H1 (cell line): ENCODE results near the gene LRRIQ3. TPM values are rescaled to one million over a fixed set of nuclear protein-coding genes. Genes with fewer than 3 reads are reported as not detected.

Experiments
- CTCF ChIA-PET: fragments of 300-600 bp; sonication (Branson Sonifier 250); formaldehyde crosslinking; loops from one replicate; lab custom pipeline; 2021; ENCODE audit not compliant: partially characterized antibody; lab: Charles Lee
- POLR2A ChIA-PET: fragments of 300-600 bp; sonication (Branson Sonifier 250); formaldehyde crosslinking; loops from one replicate; lab custom pipeline; 2021; ENCODE audit warnings: inconsistent platforms; ENCODE audit not compliant: partially characterized antibody; lab: Charles Lee
- DNase-seq, 2 experiments: peaks; one replicate each; pipeline versions ENCODE4 v3.0.0 to v3.0.0-alpha.2; 2010 to 2022; ENCODE audit warnings: low spot score in 2 of 2, low read depth in 1 of 2, mixed read lengths in 1 of 2
- FAIRE-seq: peaks from 2 replicates; lab custom pipeline; 2011; peaks lifted over from hg19 to GRCh38; lab: Jason Lieb, UNC
- H2AFZ ChIP-seq: 2 replicates; pipeline ENCODE4 v1.8.1; 2012; ENCODE audit warnings: low read length, inconsistent platforms
- H2AK5ac ChIP-seq: 2 replicates; pipeline ENCODE4 v1.6.1; 2013; ENCODE audit warnings: low read depth, low read length
- H2BK120ac ChIP-seq: replicated peaks from 2 replicates; pipeline ENCODE3; 2013; ENCODE audit warnings: low read depth, low read length, inconsistent platforms
- H2BK12ac ChIP-seq: 2 replicates; pipeline ENCODE4 v1.6.1; 2013; ENCODE audit warnings: low read depth, low read length
- H2BK15ac ChIP-seq: 2 replicates; pipeline ENCODE4 v1.6.1; 2013; ENCODE audit warnings: low read length
- H2BK20ac ChIP-seq: 2 replicates; pipeline ENCODE4 v1.6.1; 2013; ENCODE audit warnings: low read length
- H2BK5ac ChIP-seq: 2 replicates; pipeline ENCODE4 v1.6.1; 2013; ENCODE audit warnings: low read depth, low read length
- H3K14ac ChIP-seq: 2 replicates; pipeline ENCODE4 v1.6.1; 2013; ENCODE audit warnings: inconsistent platforms; ENCODE audit not compliant: insufficient read length
- H3K18ac ChIP-seq: 2 replicates; pipeline ENCODE4 v1.6.1; 2013; ENCODE audit warnings: low read length; ENCODE audit errors: extremely low read depth
- H3K23ac ChIP-seq: 2 replicates; pipeline ENCODE4 v1.6.1; 2013; ENCODE audit warnings: inconsistent platforms; ENCODE audit not compliant: insufficient read length
- H3K23me2 ChIP-seq: 2 replicates; pipeline ENCODE4 v1.6.1; 2013; ENCODE audit warnings: low read depth, low read length
- H3K27ac ChIP-seq: 2 replicates; pipeline ENCODE4 v1.6.1; 2011; ENCODE audit warnings: low read depth, low read length, inconsistent platforms
- H3K27me3 ChIP-seq, 4 experiments: replicated peaks in 1 of 4; 1 replicate in 1 of 4; 2 replicates in 3 of 4; pipeline versions ENCODE4 v1.6.1 to v1.8.1; 2011 to 2013; ENCODE audit warnings: low read length in 3 of 4, mild to moderate bottlenecking in 3 of 4, inconsistent platforms in 2 of 4, mixed read lengths in 2 of 4, moderate library complexity in 1 of 4; ENCODE audit not compliant: control insufficient read depth in 3 of 4, insufficient read depth in 3 of 4; ENCODE audit errors: extremely low read depth in 1 of 4
- H3K36me3 ChIP-seq, 4 experiments: 2 replicates each; pipeline versions ENCODE4 v1.6.1 to v1.8.1; 2011 to 2013; ENCODE audit warnings: mild to moderate bottlenecking in 4 of 4, low read length in 3 of 4, moderate library complexity in 2 of 4, control low read depth in 1 of 4, inconsistent platforms in 1 of 4; ENCODE audit not compliant: insufficient read depth in 4 of 4, control insufficient read depth in 2 of 4
- H3K4ac ChIP-seq: replicated peaks from 2 replicates; pipeline ENCODE3; 2013; ENCODE audit warnings: low read length, low read depth, mixed read lengths, inconsistent platforms; ENCODE audit not compliant: insufficient read length
- H3K4me1 ChIP-seq, 4 experiments: replicated peaks in 1 of 4; 1 replicate in 1 of 4; 2 replicates in 3 of 4; pipeline versions ENCODE4 v1.6.1 to v1.8.1; 2011 to 2013; ENCODE audit warnings: low read length in 3 of 4, inconsistent platforms in 2 of 4, mixed read lengths in 1 of 4; ENCODE audit not compliant: insufficient read depth in 4 of 4, control insufficient read depth in 3 of 4
- H3K4me2 ChIP-seq, 2 experiments: 2 replicates each; pipeline versions ENCODE4 v1.6.1 to v1.8.1; 2011 to 2013; ENCODE audit warnings: low read depth in 2 of 2, low read length in 2 of 2, control low read depth in 1 of 2, inconsistent platforms in 1 of 2, mild to moderate bottlenecking in 1 of 2; ENCODE audit not compliant: insufficient read depth in 1 of 2
- H3K4me3 ChIP-seq, 4 experiments: fragments of 200-600, 300-600 bp in 1 of 4; sonication (generic), shearing (Covaris generic), sonication (Bioruptor Twin) in 1 of 4; 2 replicates each; pipeline versions ENCODE4 v1.5.1 to v1.8.1; 2011 to 2016; ENCODE audit warnings: low read length in 4 of 4, low read depth in 3 of 4, control low read depth in 2 of 4, inconsistent platforms in 2 of 4, mild to moderate bottlenecking in 2 of 4, mixed read lengths in 1 of 4, moderate library complexity in 1 of 4; ENCODE audit not compliant: insufficient read depth in 2 of 4; ENCODE audit errors: extremely low read depth in 1 of 4
- H3K56ac ChIP-seq: replicated peaks from 2 replicates; pipeline ENCODE3; 2013; ENCODE audit warnings: low read depth, mild to moderate bottlenecking, mixed read lengths, low read length, inconsistent platforms; ENCODE audit not compliant: insufficient read length
- H3K79me1 ChIP-seq: 2 replicates; pipeline ENCODE4 v1.6.1; 2013; ENCODE audit warnings: low read depth, low read length, control low read depth
- H3K79me2 ChIP-seq, 2 experiments: 2 replicates each; pipeline versions ENCODE4 v1.6.1 to v1.8.1; 2012 to 2013; ENCODE audit warnings: low read length in 2 of 2, mild to moderate bottlenecking in 2 of 2, inconsistent platforms in 1 of 2; ENCODE audit not compliant: insufficient read depth in 2 of 2, control insufficient read depth in 1 of 2
- H3K9ac ChIP-seq, 4 experiments: replicated peaks in 1 of 4; 1 replicate in 1 of 4; 2 replicates in 3 of 4; pipeline versions ENCODE4 v1.6.1 to v1.8.1; 2011 to 2013; ENCODE audit warnings: low read depth in 3 of 4, low read length in 3 of 4, control low read depth in 2 of 4, mild to moderate bottlenecking in 2 of 4, moderate library complexity in 2 of 4, inconsistent platforms in 1 of 4; ENCODE audit errors: extremely low read depth in 1 of 4
- H3K9me3 ChIP-seq, 2 experiments: 2 replicates each; pipeline versions ENCODE4 v1.6.1 to v1.8.1; 2012 to 2013; ENCODE audit warnings: mild to moderate bottlenecking in 2 of 2, moderate library complexity in 2 of 2, control low read depth in 1 of 2, inconsistent platforms in 1 of 2, low read depth in 1 of 2, low read length in 1 of 2, mixed read lengths in 1 of 2; ENCODE audit not compliant: insufficient read depth in 2 of 2
- H4K20me1 ChIP-seq, 2 experiments: replicated peaks in 1 of 2; 2 replicates each; pipeline versions ENCODE3 to v1.8.1; 2011 to 2013; ENCODE audit warnings: inconsistent platforms in 2 of 2, low read length in 2 of 2, mild to moderate bottlenecking in 1 of 2; ENCODE audit not compliant: insufficient read depth in 2 of 2, control insufficient read depth in 1 of 2
- H4K5ac ChIP-seq: 2 replicates; pipeline ENCODE4 v1.6.1; 2013; ENCODE audit warnings: low read length, low read depth, mixed read lengths, inconsistent platforms; ENCODE audit not compliant: insufficient read length
- H4K8ac ChIP-seq: 2 replicates; pipeline ENCODE4 v1.8.0; 2013; ENCODE audit warnings: mild to moderate bottlenecking, moderate library complexity, low read length, inconsistent platforms; ENCODE audit not compliant: insufficient read depth; ENCODE audit errors: extremely low read depth
- H4K91ac ChIP-seq: replicated peaks from 2 replicates; pipeline ENCODE3; 2013; ENCODE audit warnings: low read length, mixed read lengths, inconsistent platforms; ENCODE audit not compliant: insufficient read length
- ATF3 ChIP-seq: IDR thresholded peaks from 2 replicates; pipeline ENCODE4 v1.6.1; 2011; ENCODE audit warnings: low read depth, mild to moderate bottlenecking, low read length; ENCODE audit not compliant: insufficient read depth
- CREB1 ChIP-seq: IDR thresholded peaks from 2 replicates; pipeline ENCODE4 v1.6.1; 2012; ENCODE audit warnings: inconsistent platforms
- EZH2 ChIP-seq: fragments of 200-600 bp; sonication (generic); IDR thresholded peaks from 2 replicates; pipeline ENCODE4 v1.7.1; 2012; ENCODE audit warnings: low read depth, mild to moderate bottlenecking, moderate library complexity, low read length, inconsistent platforms; ENCODE audit not compliant: severe bottlenecking
- GABPA ChIP-seq: IDR thresholded peaks from 2 replicates; pipeline ENCODE4 v1.6.1; 2011; ENCODE audit warnings: mild to moderate bottlenecking, low read length, moderate library complexity, borderline replicate concordance; ENCODE audit not compliant: insufficient read depth
- POLR2AphosphoS5 ChIP-seq: IDR thresholded peaks from 2 replicates; pipeline ENCODE4 v1.6.1; 2011; ENCODE audit warnings: low read depth, low read length
- RXRA ChIP-seq: IDR thresholded peaks from 2 replicates; pipeline ENCODE4 v1.6.1; 2011; ENCODE audit warnings: low read depth, mild to moderate bottlenecking, low read length, moderate library complexity; ENCODE audit not compliant: insufficient read depth
- SIRT6 ChIP-seq: IDR thresholded peaks from one replicate; pipeline ENCODE4 v1.7.1; 2012; ENCODE audit warnings: low read length, inconsistent platforms
- SIX5 ChIP-seq: IDR thresholded peaks from 2 replicates; pipeline ENCODE4 v1.6.1; 2011; ENCODE audit warnings: mild to moderate bottlenecking, low read depth, low read length
- SP2 ChIP-seq: IDR thresholded peaks from 2 replicates; pipeline ENCODE4 v1.6.1; 2012; ENCODE audit warnings: mild to moderate bottlenecking, low read length, inconsistent platforms
- SRF ChIP-seq: IDR thresholded peaks from 2 replicates; pipeline ENCODE4 v1.6.1; 2011; ENCODE audit warnings: mild to moderate bottlenecking, low read depth, low read length, moderate library complexity
- YY1 ChIP-seq: IDR thresholded peaks from 2 replicates; pipeline ENCODE4 v1.6.1; 2011; ENCODE audit warnings: low read depth, mild to moderate bottlenecking, low read length
- WGBS, 2 experiments: shearing (Covaris generic) in 1 of 2; methylation state at CpG; one replicate each; pipeline versions ENCODE4 v1.1.6 to v1.1.7; 2013 to 2015; ENCODE audit warnings: low lambda C conversion rate in 2 of 2, mixed read lengths in 2 of 2, inconsistent platforms in 1 of 2, low coverage in 1 of 2, missing lambda C conversion rate in 1 of 2; ENCODE audit not compliant: insufficient replicate concordance in 2 of 2, insufficient coverage in 1 of 2, insufficient read length in 1 of 2; ENCODE audit errors: extremely low coverage in 1 of 2, missing lambda C conversion rate in 1 of 2; 5-methylcytosine and 5-hydroxymethylcytosine counted together
- polyA plus RNA-seq, 7 experiments: library from polyadenylated mRNA; depleted of rRNA in 3 of 7; stranded (reverse) in 5 of 7; unstranded in 2 of 7; fragments of >200 nt in 5 of 7; fragments of 200-250 nt in 2 of 7; gene quantifications; 1 replicate in 5 of 7; 2 replicates in 1 of 7; 4 replicates in 1 of 7; pipeline versions ENCODE4 v1.2.1 to v1.2.3, GENCODE V29; 2011 to 2013; ENCODE audit warnings: missing spikeins in 2 of 7, mixed read lengths in 2 of 7
- total RNA-seq: library from RNA; stranded (reverse); fragmentation: NEBNext Ultra II Directional; extraction: Animal tissue kit (Norgen Biotek cat#: 25700); gene quantifications from 2 replicates; pipeline ENCODE4 v1.2.1, GENCODE V29; 2021
- TF ChIP-seq, protein P1 (sequence below): IDR thresholded peaks from 2 replicates; pipeline ENCODE4 v1.6.1; 2012; ENCODE audit warnings: inconsistent platforms
- TF ChIP-seq, protein P2 (sequence below): IDR thresholded peaks from 2 replicates; pipeline ENCODE4 v1.6.1; 2012; ENCODE audit warnings: low read length, inconsistent platforms

The LRRIQ3 gene
- total and polyA plus RNA-seq, 2 of the 8 experiments (the other 6 are each of a cell fraction or from before 2014, with no cell fraction given): 0.08 to 0.19 TPM

- Histone ChIP-seq H2BK15ac (no peak overlapping the region), H2AFZ (no peak overlapping the region), H4K5ac (no peak overlapping the region), H3K4me1 (no peaks in the 10 kb centered on the region), H3K9ac (no peak overlapping the region), H3K27me3 (no peaks in the 10 kb centered on the region), H3K79me2 (no peaks in the 10 kb centered on the region), H4K91ac (no peak overlapping the region), H3K27ac (no peak overlapping the region), H2BK120ac (no peak overlapping the region), H3K18ac (no peak overlapping the region), H2BK5ac (no peak overlapping the region), H2BK12ac (no peak overlapping the region), H3K79me1 (no peaks in the 10 kb centered on the region), H3K4ac (no peak overlapping the region), H3K14ac (no peak overlapping the region), H3K4me2 (no peak overlapping the region), H2AK5ac (no peak overlapping the region), H3K56ac (no peak overlapping the region), H4K8ac (no peak overlapping the region), H3K23ac (no peak overlapping the region), H3K36me3 (no peaks in the 10 kb centered on the region), H3K9me3 (no peaks in the 10 kb centered on the region), H3K23me2 (peaks cover 3% of the 10 kb centered on the region; the same call in 1 of the 2 replicates), H4K20me1 (no peaks in the 10 kb centered on the region), H2BK20ac (no peak overlapping the region), H3K4me3 (no peak overlapping the region)
- CTCF ChIA-PET: interaction anchor here (0.6 kb wide), 1 partner anchor 96 kb away, joined by 3 read pairs; no protein-coding TSS in a partner anchor
- POLR2A ChIA-PET: no interaction called here
- DNase-seq (no peak), FAIRE-seq (no peak)
- 93% methylated on average over 5 of the region's 5 CpGs; no CpG with 5 or more reads in 1 of the 2 experiments for WGBS, 2 experiments
- no peak for TF ChIP-seq ATF3
- TF ChIP-seq CREB1: no peak
- TF ChIP-seq SIX5: no peak
- TF ChIP-seq RXRA: no peak
- TF ChIP-seq YY1: no peak
- TF ChIP-seq, protein P1, sequence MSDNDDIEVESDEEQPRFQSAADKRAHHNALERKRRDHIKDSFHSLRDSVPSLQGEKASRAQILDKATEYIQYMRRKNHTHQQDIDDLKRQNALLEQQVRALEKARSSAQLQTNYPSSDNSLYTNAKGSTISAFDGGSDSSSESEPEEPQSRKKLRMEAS: no peak
- no peak for TF ChIP-seq POLR2AphosphoS5
- TF ChIP-seq EZH2: no peak
- no peak for TF ChIP-seq SRF
- TF ChIP-seq GABPA: no peak
- TF ChIP-seq SIRT6: no peak
- TF ChIP-seq, protein P2, sequence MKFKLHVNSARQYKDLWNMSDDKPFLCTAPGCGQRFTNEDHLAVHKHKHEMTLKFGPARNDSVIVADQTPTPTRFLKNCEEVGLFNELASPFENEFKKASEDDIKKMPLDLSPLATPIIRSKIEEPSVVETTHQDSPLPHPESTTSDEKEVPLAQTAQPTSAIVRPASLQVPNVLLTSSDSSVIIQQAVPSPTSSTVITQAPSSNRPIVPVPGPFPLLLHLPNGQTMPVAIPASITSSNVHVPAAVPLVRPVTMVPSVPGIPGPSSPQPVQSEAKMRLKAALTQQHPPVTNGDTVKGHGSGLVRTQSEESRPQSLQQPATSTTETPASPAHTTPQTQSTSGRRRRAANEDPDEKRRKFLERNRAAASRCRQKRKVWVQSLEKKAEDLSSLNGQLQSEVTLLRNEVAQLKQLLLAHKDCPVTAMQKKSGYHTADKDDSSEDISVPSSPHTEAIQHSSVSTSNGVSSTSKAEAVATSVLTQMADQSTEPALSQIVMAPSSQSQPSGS: no peak
- TF ChIP-seq SP2: no peak
These were observed 1.5 kb upstream of the LRRIQ3 start for GRCh38 chr1:74199504-74199903.
